HepG2 (cell line): ENCODE data around the gene ERMARD. TPM values are rescaled to one million over a fixed set of nuclear protein-coding genes. Genes with fewer than 3 reads are reported as not detected.

Source experiments
- AGO1 ChIP-seq: fragments of 200-400 bp; formaldehyde crosslinking; IDR thresholded peaks from 2 replicates; pipeline ENCODE4 v1.6.1; 2017; ENCODE audit warnings: mild to moderate bottlenecking, low read depth, low read length, moderate library complexity; ENCODE audit not compliant: poor library complexity, severe bottlenecking
- MIER3 ChIP-seq: IDR thresholded peaks from 2 replicates; pipeline ENCODE4 v1.6.1; 2016; ENCODE audit warnings: missing compliant biosample characterization, borderline replicate concordance
- NBN ChIP-seq: fragments of 450-650 bp; conservative IDR thresholded peaks from 2 replicates; pipeline ENCODE4 v1.6.1; 2017
- STAT5B ChIP-seq: sonication (generic); formaldehyde crosslinking; IDR thresholded peaks from 2 replicates; pipeline ENCODE4 v1.4.0; 2020; ENCODE audit warnings: missing genetic modification reagents
- TCF7 ChIP-seq: sonication (generic); IDR thresholded peaks from 2 replicates; pipeline ENCODE4 v1.6.1; 2016; ENCODE audit warnings: antibody characterized with exemption, low read depth
- ZFP37 ChIP-seq: sonication (generic); formaldehyde crosslinking; IDR thresholded peaks from 2 replicates; pipeline ENCODE4 v1.4.0; 2020; ENCODE audit warnings: missing genetic modification reagents, borderline replicate concordance
- ZNF121 ChIP-seq: sonication (generic); formaldehyde crosslinking; IDR thresholded peaks from 2 replicates; pipeline ENCODE4 v1.5.0; 2020; ENCODE audit warnings: mild to moderate bottlenecking, missing genetic modification reagents
- ZNF432 ChIP-seq: sonication (generic); formaldehyde crosslinking; IDR thresholded peaks from 2 replicates; pipeline ENCODE4 v1.5.0; 2020; ENCODE audit warnings: missing genetic modification reagents, mild to moderate bottlenecking, borderline replicate concordance
- ZNF441 ChIP-seq: sonication (generic); formaldehyde crosslinking; IDR thresholded peaks from 2 replicates; pipeline ENCODE4 v1.7.0; 2021; ENCODE audit warnings: missing genetic modification reagents, borderline replicate concordance
- polyA plus RNA-seq, 8 experiments: library from polyadenylated mRNA; depleted of rRNA in 3 of 8; stranded (reverse) in 7 of 8; unstranded in 1 of 8; fragments of >200 nt; fragmentation: Illumina TruSeq in 4 of 8; extraction: Trizol in 4 of 8; gene quantifications; 2 replicates each; pipeline versions ENCODE4 v1.2.1 to v1.2.3, GENCODE V29; 2011 to 2016; ENCODE audit warnings: low read depth in 4 of 8, missing spikeins in 1 of 8, mixed read lengths in 1 of 8; ENCODE audit not compliant: insufficient read depth in 1 of 8
- total RNA-seq, 5 experiments: library from RNA; depleted of rRNA; stranded (reverse); fragments of >200 nt; fragmentation: Illumina TruSeq; extraction: Trizol; gene quantifications; 2 replicates each; pipeline ENCODE4 v1.2.3, GENCODE V29; 2016; ENCODE audit warnings: low read depth in 1 of 5
- TF ChIP-seq, protein P1 (sequence below): sonication (generic); formaldehyde crosslinking; IDR thresholded peaks from 2 replicates; pipeline ENCODE4 v1.4.0; 2020; ENCODE audit warnings: missing genetic modification reagents, borderline replicate concordance
- TF ChIP-seq, protein P2 (sequence below): IDR thresholded peaks from 2 replicates; pipeline ENCODE4 v1.6.1; 2016; ENCODE audit warnings: missing compliant biosample characterization, missing genetic modification reagents, borderline replicate concordance
- TF ChIP-seq, protein P3 (sequence below): sonication (generic); formaldehyde crosslinking; IDR thresholded peaks from 2 replicates; pipeline ENCODE4 v1.5.0; 2020; ENCODE audit warnings: mild to moderate bottlenecking, missing genetic modification reagents
- TF ChIP-seq, protein P4 (sequence below): IDR thresholded peaks from 2 replicates; pipeline ENCODE4 v1.6.1; 2012; ENCODE audit warnings: low read depth, low read length, improper control_type of control experiment
- TF ChIP-seq, protein P5 (sequence below): sonication (generic); formaldehyde crosslinking; IDR thresholded peaks from 2 replicates; pipeline ENCODE4 v1.4.0; 2020; ENCODE audit warnings: missing genetic modification reagents

ERMARD gene
- total and polyA plus RNA-seq, 2 of the 13 experiments (the other 11 are each of a cell fraction or from before 2014, with no cell fraction given) = 8.8 to 10.7 TPM

DNA sequence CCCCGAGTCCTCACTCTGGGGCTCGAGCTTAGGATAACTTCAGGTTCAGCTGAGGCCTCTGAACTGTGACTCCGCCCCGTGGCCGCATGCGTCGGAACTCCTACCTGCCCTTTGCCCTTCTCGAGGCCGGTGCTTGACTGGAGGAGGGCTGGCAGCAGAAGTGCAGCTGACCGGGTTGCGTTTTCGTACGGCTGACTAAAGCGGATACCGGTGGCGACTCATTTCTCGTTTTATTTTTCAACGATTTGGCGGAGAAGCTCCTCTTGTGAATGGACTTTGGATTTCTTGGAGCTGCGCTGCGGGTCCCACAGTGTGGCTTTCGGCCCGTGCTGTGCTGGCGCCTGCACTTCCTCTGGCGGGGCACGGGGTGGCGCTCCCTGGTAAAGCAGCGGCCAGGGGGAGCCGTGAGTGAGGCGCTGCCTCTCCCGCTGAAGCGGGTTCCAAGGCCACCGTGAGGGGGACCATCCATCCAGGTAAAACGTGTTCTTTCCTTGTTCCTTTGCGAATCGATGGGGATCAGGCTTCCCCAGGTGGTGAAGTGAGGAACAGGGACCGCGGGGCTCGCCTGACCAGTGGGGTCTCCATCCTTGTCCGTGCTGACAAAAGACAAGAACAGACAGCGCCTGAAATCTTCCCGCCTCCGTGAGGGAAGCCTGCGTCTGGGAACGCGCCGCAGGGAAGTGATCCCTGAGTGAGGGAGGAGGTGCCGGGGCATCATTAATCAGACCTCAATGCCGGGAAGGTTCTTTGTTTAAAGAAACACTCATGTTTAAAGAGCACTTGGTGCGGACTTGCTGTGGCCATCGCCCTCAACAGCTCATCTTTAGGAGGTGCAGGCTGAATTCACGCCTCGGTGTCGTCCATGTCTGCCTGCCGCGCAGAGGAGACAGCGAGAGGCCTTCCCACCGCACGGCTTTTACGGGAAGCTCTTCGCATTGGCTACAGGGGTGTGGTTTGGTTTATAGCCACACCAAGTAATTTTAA is 38.8 kb downstream of the ERMARD start (continued):
- TF ChIP-seq, protein P1, sequence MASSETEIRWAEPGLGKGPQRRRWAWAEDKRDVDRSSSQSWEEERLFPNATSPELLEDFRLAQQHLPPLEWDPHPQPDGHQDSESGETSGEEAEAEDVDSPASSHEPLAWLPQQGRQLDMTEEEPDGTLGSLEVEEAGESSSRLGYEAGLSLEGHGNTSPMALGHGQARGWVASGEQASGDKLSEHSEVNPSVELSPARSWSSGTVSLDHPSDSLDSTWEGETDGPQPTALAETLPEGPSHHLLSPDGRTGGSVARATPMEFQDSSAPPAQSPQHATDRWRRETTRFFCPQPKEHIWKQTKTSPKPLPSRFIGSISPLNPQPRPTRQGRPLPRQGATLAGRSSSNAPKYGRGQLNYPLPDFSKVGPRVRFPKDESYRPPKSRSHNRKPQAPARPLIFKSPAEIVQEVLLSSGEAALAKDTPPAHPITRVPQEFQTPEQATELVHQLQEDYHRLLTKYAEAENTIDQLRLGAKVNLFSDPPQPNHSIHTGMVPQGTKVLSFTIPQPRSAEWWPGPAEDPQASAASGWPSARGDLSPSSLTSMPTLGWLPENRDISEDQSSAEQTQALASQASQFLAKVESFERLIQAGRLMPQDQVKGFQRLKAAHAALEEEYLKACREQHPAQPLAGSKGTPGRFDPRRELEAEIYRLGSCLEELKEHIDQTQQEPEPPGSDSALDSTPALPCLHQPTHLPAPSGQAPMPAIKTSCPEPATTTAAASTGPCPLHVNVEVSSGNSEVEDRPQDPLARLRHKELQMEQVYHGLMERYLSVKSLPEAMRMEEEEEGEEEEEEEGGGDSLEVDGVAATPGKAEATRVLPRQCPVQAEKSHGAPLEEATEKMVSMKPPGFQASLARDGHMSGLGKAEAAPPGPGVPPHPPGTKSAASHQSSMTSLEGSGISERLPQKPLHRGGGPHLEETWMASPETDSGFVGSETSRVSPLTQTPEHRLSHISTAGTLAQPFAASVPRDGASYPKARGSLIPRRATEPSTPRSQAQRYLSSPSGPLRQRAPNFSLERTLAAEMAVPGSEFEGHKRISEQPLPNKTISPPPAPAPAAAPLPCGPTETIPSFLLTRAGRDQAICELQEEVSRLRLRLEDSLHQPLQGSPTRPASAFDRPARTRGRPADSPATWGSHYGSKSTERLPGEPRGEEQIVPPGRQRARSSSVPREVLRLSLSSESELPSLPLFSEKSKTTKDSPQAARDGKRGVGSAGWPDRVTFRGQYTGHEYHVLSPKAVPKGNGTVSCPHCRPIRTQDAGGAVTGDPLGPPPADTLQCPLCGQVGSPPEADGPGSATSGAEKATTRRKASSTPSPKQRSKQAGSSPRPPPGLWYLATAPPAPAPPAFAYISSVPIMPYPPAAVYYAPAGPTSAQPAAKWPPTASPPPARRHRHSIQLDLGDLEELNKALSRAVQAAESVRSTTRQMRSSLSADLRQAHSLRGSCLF (CRISPR knock-in tag) = no peak
- TF ChIP-seq AGO1 (peak; percentile 95), NBN (no peak), ZFP37 (CRISPR knock-in tag) (no peak; the same call in 1 of the 2 replicates), STAT5B (no peak), ZNF432 (CRISPR knock-in tag) (no peak), MIER3 (CRISPR knock-in tag) (peak; percentile 58; the same call in 1 of the 2 replicates), TCF7 (no peak), ZNF121 (peak; percentile 63), ZNF441 (CRISPR knock-in tag) (peak; percentile 86)
- TF ChIP-seq, protein P2, sequence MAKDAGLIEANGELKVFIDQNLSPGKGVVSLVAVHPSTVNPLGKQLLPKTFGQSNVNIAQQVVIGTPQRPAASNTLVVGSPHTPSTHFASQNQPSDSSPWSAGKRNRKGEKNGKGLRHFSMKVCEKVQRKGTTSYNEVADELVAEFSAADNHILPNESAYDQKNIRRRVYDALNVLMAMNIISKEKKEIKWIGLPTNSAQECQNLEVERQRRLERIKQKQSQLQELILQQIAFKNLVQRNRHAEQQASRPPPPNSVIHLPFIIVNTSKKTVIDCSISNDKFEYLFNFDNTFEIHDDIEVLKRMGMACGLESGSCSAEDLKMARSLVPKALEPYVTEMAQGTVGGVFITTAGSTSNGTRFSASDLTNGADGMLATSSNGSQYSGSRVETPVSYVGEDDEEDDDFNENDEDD (CRISPR knock-in tag) = peak; percentile 82
- TF ChIP-seq, protein P3, sequence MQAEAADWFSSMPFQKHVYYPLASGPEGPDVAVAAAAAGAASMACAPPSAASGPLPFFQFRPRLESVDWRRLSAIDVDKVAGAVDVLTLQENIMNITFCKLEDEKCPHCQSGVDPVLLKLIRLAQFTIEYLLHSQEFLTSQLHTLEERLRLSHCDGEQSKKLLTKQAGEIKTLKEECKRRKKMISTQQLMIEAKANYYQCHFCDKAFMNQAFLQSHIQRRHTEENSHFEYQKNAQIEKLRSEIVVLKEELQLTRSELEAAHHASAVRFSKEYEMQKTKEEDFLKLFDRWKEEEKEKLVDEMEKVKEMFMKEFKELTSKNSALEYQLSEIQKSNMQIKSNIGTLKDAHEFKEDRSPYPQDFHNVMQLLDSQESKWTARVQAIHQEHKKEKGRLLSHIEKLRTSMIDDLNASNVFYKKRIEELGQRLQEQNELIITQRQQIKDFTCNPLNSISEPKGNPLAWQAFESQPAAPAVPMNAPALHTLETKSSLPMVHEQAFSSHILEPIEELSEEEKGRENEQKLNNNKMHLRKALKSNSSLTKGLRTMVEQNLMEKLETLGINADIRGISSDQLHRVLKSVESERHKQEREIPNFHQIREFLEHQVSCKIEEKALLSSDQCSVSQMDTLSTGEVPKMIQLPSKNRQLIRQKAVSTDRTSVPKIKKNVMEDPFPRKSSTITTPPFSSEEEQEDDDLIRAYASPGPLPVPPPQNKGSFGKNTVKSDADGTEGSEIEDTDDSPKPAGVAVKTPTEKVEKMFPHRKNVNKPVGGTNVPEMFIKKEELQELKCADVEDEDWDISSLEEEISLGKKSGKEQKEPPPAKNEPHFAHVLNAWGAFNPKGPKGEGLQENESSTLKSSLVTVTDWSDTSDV = 0 out of 2 replicates have a peak, but pooled peaks have one; percentile 40
- TF ChIP-seq, protein P4, sequence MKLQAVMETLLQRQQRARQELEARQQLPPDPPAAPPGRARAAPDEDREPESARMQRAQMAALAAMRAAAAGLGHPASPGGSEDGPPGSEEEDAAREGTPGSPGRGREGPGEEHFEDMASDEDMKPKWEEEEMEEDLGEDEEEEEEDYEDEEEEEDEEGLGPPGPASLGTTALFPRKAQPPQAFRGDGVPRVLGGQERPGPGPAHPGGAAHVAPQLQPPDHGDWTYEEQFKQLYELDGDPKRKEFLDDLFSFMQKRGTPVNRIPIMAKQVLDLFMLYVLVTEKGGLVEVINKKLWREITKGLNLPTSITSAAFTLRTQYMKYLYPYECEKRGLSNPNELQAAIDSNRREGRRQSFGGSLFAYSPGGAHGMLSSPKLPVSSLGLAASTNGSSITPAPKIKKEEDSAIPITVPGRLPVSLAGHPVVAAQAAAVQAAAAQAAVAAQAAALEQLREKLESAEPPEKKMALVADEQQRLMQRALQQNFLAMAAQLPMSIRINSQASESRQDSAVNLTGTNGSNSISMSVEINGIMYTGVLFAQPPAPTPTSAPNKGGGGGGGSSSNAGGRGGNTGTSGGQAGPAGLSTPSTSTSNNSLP = 0 out of 2 replicates have a peak, but pooled peaks have one; percentile 35
- TF ChIP-seq, protein P5, sequence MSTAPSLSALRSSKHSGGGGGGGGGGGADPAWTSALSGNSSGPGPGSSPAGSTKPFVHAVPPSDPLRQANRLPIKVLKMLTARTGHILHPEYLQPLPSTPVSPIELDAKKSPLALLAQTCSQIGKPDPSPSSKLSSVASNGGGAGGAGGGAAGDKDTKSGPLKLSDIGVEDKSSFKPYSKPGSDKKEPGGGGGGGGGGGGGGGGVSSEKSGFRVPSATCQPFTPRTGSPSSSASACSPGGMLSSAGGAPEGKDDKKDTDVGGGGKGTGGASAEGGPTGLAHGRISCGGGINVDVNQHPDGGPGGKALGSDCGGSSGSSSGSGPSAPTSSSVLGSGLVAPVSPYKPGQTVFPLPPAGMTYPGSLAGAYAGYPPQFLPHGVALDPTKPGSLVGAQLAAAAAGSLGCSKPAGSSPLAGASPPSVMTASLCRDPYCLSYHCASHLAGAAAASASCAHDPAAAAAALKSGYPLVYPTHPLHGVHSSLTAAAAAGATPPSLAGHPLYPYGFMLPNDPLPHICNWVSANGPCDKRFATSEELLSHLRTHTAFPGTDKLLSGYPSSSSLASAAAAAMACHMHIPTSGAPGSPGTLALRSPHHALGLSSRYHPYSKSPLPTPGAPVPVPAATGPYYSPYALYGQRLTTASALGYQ (CRISPR knock-in tag) = no peak
